Fibroblast of villous mesenchyme (primary cell): ENCODE results near the gene IZUMO4. TPM values are rescaled to one million over a fixed set of nuclear protein-coding genes. Genes with fewer than 3 reads are reported as not detected.
"Not testable (repeated sequence)": the region's sequence is repeated elsewhere in the genome, so short reads cannot be mapped to it uniquely, and the experiment has no call there.

Source experiments
- DNase-seq: peaks from one replicate; pipeline ENCODE4 v3.0.0-alpha.2; 2010; ENCODE audit warnings: low read depth
- H3K4me3 ChIP-seq: 2 replicates; pipeline ENCODE4 v1.5.1; 2011; ENCODE audit warnings: low read depth, mild to moderate bottlenecking, low read length
- total RNA-seq: library from RNA; depleted of rRNA; stranded (reverse); fragments of >200 nt; gene quantifications from 2 replicates; pipeline ENCODE4 v1.2.3, GENCODE V29; 2012
- TF ChIP-seq, protein P1 (sequence below): IDR thresholded peaks from 2 replicates; pipeline ENCODE4 v1.5.1; 2012; ENCODE audit warnings: low read depth, mild to moderate bottlenecking, low read length; ENCODE audit not compliant: insufficient read depth

IZUMO4 gene
- total RNA-seq, 1 donor = 1.3 TPM

DNA sequence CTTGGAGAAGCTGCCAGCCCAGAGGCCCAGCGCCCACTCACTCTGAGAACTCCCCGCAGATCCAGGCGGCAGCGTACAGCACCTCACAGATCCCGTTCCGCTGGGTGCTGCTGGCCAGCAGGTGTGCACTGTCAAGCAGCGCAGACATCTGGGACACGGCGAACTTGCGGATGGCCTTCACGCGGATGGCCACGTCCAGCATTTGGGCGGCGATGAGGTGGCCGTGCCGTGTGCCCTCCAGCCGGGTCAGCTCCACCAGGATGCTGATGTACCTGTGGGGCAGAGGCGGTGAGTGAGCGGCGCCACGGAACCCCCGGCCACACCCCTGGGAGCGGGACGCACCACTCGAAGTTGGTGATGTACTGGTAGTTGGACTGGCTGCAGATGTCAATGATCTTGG, 24.1 kb downstream of the IZUMO4 start:
- H3K4me3 ChIP-seq = no peak overlapping the region
- TF ChIP-seq, protein P1, sequence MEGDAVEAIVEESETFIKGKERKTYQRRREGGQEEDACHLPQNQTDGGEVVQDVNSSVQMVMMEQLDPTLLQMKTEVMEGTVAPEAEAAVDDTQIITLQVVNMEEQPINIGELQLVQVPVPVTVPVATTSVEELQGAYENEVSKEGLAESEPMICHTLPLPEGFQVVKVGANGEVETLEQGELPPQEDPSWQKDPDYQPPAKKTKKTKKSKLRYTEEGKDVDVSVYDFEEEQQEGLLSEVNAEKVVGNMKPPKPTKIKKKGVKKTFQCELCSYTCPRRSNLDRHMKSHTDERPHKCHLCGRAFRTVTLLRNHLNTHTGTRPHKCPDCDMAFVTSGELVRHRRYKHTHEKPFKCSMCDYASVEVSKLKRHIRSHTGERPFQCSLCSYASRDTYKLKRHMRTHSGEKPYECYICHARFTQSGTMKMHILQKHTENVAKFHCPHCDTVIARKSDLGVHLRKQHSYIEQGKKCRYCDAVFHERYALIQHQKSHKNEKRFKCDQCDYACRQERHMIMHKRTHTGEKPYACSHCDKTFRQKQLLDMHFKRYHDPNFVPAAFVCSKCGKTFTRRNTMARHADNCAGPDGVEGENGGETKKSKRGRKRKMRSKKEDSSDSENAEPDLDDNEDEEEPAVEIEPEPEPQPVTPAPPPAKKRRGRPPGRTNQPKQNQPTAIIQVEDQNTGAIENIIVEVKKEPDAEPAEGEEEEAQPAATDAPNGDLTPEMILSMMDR = no peak
- no peak for DNase-seq

DNA sequence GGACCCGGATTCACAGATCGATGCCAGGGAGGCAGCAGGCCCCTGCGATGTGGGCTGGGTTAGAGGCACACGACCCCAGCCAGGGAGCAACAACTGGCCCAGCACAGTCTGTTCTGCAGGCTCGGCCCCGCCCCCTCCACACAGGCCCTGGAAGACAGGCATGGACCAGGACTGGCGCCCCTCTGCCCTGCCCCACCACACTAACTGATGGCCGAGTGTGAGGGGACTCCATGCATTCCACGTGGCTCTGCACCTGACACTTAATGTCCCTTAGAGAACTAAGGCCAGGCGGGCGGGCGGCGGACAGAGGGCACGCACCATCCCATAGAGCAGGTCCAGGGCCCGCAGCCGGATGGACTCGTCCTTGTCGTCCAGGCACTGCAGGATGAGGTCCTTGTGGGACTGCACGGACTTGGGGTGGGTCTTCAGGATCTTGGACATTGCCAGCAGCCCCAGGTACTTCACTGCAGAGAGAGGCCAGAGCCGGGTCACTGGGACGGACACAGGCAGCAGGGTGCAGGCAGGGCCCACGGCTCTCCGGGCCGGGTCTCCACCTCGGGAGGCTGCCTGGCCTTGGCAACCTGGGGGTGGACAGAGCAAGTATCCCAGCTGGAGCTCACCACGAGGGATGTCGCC, 24.8 kb downstream of the IZUMO4 start:
- TF ChIP-seq, protein P1 = no peak
- no peak for DNase-seq
- H3K4me3 ChIP-seq = no peak overlapping the region

DNA sequence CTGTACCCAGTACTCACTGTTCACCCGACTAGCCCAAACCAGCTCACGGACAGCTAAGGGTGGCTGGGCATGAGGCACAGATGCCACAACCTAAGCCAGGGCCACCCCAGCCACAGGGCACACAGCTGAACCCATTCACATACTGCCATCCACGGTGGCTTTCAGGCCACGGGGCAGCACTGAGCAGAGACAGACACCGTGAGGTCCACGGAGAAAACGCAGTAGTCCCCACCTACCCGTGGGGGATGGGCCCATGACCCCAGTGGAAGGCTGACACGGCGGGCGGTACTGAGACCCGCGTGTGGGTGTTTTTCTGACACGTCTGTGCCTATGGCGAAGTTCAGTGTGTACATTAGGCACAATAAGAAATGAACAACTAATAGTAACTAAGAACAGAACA, 25.5 kb downstream of the IZUMO4 start:
- H3K4me3 ChIP-seq = no peak overlapping the region
- TF ChIP-seq, protein P1 = no peak
- DNase-seq = no peak

DNA sequence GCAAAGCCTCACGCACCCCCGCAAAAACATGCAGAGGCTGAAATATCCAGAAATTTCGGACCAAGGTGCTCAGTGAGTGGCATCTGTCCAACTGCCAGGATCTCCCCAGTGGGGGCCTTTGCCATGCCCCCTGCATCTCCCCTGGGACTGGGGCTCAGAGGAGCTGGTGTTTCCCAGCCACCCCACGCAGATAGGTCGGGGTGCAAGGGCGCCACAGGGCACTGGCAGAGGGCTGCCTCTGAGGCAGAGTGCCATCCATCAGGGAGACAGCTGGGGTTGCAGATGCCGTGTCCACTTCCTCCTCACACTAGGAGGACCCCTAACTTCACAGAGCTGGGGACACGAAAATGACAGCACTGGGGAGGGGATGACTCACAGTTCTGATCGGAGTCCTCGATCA, 26.3 kb downstream of the IZUMO4 start:
- no peak for DNase-seq
- TF ChIP-seq, protein P1 = no peak
- H3K4me3 ChIP-seq = no peak overlapping the region

DNA sequence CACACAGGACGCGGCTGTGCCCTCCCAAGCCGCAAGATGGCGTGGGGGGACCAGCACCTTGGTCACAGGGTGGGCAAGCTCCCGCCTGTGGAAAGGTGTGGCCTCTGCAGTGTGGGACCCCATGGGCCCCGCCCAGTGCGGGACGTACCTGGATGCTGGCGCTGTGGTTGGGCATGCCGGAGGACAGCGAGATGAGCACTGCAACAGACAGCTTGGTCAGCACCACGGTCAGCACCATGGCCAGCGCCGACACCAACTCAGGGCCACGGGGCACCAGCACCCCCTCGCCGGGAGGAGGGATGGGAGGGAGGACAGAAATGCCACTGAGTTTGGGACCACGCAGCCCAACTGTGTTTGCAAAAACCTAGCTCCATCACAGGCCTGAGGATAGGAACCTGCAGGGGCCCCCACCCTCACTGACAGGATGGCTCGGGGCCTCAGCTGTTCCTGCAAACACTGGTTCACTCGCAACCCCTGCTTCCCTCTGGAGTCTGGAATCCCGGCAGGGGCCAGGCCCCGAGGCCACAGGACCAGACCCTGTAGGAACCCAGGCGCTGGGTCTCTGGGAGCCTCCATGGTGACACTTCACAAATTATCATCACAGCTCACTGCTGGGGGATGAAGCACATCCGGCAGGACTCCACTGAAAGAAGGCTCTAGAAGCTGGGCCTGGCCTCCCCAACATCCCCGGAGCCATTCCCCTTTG, 27.1 kb downstream of the IZUMO4 start:
- H3K4me3 ChIP-seq = no peak overlapping the region
- DNase-seq = peak; percentile 12
- TF ChIP-seq, protein P1 = no peak

DNA sequence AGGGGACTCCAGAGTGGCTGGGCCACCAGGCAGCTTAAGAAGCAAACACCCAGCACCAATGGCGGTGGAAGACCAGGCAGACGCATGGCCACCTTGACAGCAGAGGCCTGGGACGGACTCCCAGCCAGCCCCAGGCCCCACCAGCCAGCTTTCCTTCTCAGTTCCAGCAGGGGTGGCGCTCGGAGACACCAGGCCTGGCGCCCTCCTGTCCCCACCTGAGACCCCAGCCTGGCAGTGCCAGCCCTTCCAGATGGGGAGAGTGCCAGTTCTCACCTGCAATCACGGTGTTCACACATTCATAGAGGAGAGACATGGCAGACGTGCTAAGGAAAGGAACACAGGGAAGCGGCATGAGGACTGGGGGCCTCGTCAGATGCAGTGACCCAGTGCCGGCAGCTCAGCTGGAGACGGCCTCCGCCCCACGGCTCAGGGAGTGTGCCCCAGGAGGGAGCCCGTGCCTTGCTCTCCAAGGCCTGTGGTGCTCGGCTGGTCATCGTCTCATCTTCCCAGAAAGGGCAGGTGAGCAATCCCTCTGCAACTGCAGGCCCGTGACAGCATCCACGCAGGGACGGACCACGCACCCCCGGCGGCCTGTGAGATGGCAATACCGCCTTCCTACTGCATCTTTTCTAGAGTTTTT, 30.3 kb downstream of the IZUMO4 start:
- DNase-seq = no peak
- H3K4me3 ChIP-seq = no peak overlapping the region
- TF ChIP-seq, protein P1 = no peak

DNA sequence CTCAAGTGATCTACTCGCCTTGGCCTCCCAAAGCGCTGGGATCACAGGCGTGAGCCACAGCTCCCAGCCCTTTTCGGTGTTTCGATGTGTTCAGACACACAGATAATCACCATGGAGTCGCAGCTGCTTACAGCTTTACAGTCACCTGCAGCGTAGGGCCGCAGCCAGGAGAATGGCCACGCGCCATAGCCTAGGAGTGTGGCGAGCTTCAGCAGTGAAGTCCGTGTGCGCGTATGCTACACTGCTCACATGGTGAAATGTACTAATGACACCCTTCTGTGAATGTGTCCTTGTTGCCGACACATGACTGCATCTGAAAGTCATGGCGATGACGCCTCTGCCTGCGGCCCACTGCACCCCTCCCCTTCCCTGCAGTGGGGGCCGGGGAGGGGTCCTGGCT, 31.0 kb downstream of the IZUMO4 start:
- no peak for DNase-seq
- no peak overlapping the region for H3K4me3 ChIP-seq
- TF ChIP-seq, protein P1 = no peak

DNA sequence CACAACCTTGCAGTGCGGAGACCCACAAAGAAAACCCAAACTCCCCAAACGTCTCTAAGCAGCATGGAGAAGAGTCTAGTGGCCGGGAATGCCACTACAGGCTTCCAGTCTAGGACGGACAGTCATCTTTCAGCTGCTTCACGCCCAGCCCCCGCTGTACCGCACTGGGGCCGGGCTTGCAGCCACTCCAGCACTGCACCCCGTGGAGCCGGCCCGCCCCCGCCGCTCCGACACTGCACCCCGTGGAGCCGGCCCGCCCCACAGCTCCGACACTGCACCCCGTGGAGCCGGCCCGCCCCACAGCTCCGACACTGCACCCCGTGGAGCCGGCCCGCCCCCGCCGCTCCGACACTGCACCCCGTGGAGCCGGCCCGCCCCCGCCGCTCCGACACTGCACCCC, 31.5 kb downstream of the IZUMO4 start:
- H3K4me3 ChIP-seq, DNase-seq: not testable (repeated sequence)
